GM13977 (cell line): ENCODE results near the gene DNAH17.

Experiments used
- DNase-seq: peaks from one replicate; pipeline ENCODE4 v3.0.0; 2012; ENCODE audit warnings: low spot score
- CTCF ChIP-seq: IDR thresholded peaks from 2 replicates; pipeline ENCODE4 v1.5.1; 2012; ENCODE audit warnings: mild to moderate bottlenecking, control low read depth; ENCODE audit not compliant: insufficient read depth; ENCODE audit errors: extremely low read depth, missing control alignments
- in situ Hi-C: fragments of 300-500 bp; cut with MboI; formaldehyde crosslinking; loops from one replicate; pipeline ENCODE4 v1.12.0; 2022; ENCODE audit warnings: low sequenced_read_pairs, low pct_unique_long_range_greater_than_20kb, mixed read lengths, inconsistent platforms; ENCODE audit not compliant: unreplicated experiment

DNAH17 gene

GRCh38 chr17:78430892-78431691, 146.1 kb downstream of the DNAH17 start:
- in situ Hi-C loops: no loop called here
- no peak for TF ChIP-seq CTCF
- DNase-seq: no peak

GRCh38 chr17:78429618-78429995, 147.6 kb downstream of the DNAH17 start:
- DNase-seq: no peak
- TF ChIP-seq CTCF: no peak
- in situ Hi-C loops: no loop called here

GRCh38 chr17:78428836-78429617, 148.2 kb downstream of the DNAH17 start:
- in situ Hi-C loops: no loop called here
- DNase-seq: no peak
- TF ChIP-seq CTCF: no peak

GRCh38 chr17:78428025-78428575, 149.1 kb downstream of the DNAH17 start:
- no peak for DNase-seq
- no peak for TF ChIP-seq CTCF
- in situ Hi-C loops: no loop called here

GRCh38 chr17:78427140-78427539, 150.1 kb downstream of the DNAH17 start:
- no peak for TF ChIP-seq CTCF
- in situ Hi-C loops: no loop called here
- no peak for DNase-seq

- in situ Hi-C loops: no loop called here
- no peak for DNase-seq
- TF ChIP-seq CTCF: no peak
Measured at GRCh38 chr17:78426293-78426879, 150.8 kb downstream of the DNAH17 start.
